DMS 273 (cell line): ENCODE results near the gene RCC2.
"Not testable (repeated sequence)": the region's sequence is repeated elsewhere in the genome, so short reads cannot be mapped to it uniquely, and the experiment has no call there.

Experiments used
- DNase-seq: peaks from one replicate; lab custom pipeline; 2025; ENCODE audit not compliant: unreplicated experiment; lab: John Stamatoyannopoulos, UW

Gene RCC2

DNA sequence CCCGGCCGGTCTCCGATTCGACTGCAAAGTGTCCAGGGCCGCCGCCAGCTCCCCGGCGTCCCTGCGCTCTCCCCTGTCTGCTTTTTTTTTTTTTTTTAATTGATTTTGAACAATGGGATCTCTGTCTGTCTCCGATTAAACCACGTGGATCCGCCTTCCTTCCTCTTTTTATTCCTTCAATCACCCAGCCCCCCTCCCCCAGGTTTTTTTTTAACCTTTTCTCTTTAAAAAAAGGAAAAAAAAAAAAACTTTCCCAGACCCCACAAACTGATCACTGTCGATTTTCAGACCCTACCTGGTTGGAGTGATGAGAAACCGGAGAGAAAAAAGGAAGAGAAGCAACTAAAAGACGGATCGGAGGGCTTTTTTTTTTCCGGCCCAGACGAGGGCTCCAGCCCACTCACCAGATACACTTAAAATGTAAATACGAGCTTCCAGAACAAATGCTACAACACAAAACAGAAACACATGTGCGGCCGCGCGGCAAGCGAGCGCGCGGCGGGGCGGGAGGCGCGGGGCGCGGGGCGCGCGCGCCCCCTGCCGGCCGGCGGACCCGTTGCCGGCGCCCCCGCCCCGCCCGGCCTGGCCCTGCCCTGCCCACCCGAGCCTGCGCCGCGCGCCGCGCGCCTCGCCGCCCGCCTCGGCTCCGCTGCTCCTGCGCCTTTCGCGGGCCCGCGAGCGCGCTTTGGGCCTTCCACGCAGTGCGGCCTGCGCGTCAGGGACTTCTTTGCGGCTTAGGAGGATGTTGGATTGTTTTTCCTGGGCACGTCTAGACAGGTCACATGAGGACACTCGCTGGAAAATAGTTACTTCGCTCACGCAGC is at the start of gene RCC2:
TSS of gene RCC2 (minus strand) at position 428 of the 824 bp plus-strand sequence. CDS start 1,163 bp downstream, outside the sequence.
- peak; percentile 89 for DNase-seq

DNA sequence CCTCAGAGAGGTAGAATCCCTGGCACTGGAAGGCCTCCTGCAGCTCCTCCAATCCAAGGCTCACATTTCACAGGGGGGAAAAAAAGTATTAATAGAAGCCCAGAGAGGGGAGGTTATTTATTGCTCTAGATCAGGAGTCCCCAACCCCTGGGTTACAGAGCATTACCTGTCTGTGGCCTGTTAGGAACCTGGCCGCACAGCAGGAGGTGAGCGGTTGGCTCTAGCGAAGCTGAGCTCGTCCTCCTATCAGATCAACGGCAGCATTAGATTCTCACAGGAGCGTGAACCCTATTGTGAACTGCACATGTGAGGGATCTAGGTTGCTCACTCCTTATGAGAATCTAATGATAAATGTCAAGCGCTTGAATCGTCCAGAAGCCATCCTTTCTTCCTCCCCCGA is 46.8 kb upstream of the RCC2 start:
- DNase-seq, result no peak

- DNase-seq, result peak; percentile 33
Observed at GRCh38 chr1:17485281-17485680, 45.8 kb upstream of the RCC2 start.

DNA sequence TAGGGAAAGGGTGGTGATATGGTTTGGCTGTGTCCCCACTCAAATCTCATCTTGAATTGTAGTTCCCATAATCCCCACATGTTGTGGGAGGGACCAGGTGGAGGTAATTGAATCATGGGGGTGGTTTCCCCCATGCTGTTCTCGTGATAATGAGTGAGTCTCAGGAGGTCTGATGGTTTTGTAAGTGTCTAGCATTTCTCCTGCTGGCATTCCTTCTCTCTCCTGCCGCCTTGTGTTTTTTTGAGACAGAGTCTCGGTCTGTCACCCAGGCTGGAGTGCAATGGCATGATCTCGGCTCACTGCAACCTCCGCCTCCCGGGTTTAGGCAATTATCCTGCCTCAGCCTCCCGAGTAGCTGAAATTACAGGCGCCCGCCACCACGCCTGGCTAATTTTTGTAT is 42.5 kb upstream of the RCC2 start:
- DNase-seq, result not testable (repeated sequence)

DNA sequence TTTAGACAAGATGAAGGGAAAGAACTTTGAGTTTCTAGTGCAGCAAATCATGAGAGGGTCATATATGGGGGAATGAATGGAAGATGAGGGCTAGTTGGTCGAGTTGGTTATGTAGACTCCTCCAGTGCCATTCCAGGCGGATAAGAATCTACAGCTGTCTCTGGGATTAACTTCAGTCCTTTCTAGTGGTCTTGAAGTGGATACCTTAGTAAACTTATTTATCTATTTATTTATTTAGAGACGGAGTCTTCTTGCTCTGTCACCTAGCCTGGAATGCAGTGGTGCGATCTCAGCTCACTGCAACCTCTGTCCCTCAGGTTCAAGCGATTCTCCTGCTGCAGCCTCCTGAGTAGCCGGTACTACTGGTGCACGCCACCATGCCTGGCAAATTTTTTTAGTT is 41.4 kb upstream of the RCC2 start:
- no peak for DNase-seq

DNA sequence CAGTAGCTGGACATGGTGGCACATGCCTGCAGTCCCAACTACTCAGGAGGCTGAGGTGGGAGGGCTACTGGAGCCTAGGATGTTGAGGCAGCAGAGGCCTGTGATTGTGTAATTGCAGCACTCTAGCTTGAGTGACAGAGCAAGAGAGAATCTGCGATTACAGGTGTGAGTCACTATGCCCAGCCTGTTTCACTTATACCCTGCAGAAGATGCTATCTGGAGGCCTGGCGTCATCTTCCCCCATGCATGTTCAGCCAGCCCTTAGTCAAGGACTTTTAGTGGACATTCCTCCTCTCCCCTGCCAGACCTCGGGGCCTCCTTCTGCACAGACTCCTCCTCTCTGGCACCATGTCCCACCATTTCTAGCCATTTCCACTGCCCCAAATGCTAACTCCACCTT is 36.3 kb upstream of the RCC2 start:
- no peak for DNase-seq

DNA sequence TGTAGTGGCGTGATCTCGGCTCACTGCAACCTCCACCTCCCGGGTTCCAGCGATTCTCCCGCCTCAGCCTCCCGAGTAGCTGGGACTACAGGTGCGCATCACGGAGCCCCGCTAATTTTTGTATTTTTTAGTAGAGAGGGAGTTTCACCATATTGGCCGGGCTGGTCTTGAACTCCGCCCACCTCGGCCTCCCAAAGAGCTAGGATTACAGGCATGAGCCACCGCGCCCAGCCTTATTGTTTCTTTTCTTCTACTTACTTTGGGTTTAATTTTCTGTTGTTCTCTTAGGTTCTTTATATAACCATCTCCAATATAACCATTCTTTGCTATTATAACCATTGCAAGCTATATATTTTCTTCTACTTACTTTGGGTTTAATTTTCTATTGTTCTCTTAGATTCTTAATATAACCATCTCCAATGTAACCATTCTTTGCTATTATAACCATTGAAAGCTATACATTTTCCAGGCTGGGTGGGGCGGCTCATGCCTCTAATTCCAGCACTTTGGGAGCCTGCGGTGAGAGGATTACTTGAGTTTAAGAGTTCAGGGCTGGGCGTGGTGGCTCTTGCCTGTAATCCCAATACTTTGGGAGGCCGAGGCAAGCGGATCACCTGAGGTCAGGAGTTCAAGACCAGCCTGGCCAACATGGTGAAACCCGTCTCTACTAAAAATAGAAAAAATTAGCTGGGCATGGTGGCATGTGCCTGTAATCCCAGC is 35.5 kb upstream of the RCC2 start:
- not testable (repeated sequence) for DNase-seq

DNA sequence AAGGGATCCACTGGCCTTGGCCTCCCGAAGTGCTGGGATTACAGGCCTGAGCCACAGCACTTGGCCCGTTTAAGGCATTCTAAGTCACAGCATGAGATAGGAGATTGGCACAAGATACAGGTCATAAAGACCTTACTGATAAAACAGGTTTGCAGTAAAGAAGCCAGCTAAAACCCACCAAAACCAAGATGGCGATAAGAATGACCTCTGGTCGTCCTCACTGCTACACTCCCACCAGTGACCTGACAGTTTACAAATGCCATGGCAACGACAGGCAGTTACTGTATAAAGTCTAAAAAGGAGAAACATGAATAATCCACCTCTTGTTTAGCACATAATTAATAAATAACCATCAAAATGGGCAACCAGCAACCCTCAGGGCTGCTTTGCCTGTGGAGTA is 33.3 kb upstream of the RCC2 start:
- DNase-seq, result no peak

DNA sequence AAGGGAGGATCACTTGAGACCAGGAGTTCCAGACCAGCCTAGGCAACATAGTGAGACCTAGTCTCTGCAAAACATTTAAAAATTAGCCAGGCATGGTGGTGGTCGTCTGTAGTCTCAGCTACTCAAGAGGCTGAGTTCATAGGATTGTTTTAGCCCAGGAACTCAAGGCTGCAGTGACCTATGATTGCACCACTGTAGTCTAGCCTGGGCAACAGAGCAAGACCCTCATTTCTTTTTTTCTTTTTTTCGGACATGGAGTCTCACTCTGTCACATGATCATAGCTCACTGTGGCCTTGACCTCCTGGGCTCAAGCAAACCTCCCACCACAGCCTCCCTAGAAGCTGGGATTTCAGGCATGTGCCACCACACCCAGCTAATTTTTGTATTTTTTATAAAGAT is 31.9 kb upstream of the RCC2 start:
- DNase-seq, result no peak

GRCh38 chr1:17470021-17470799 is 30.7 kb upstream of the RCC2 start:
- no peak for DNase-seq

GRCh38 chr1:17468357-17469265 is 29.1 kb upstream of the RCC2 start:
- not testable (repeated sequence) for DNase-seq

- no peak for DNase-seq
Observed at GRCh38 chr1:17466359-17466758, 26.9 kb upstream of the RCC2 start.

- no peak for DNase-seq
Observed at GRCh38 chr1:17465228-17465627, 25.8 kb upstream of the RCC2 start.

- no peak for DNase-seq
Observed at GRCh38 chr1:17463991-17464390, 24.5 kb upstream of the RCC2 start.

- no peak for DNase-seq
Observed at GRCh38 chr1:17462669-17463068, 23.2 kb upstream of the RCC2 start.

DNA sequence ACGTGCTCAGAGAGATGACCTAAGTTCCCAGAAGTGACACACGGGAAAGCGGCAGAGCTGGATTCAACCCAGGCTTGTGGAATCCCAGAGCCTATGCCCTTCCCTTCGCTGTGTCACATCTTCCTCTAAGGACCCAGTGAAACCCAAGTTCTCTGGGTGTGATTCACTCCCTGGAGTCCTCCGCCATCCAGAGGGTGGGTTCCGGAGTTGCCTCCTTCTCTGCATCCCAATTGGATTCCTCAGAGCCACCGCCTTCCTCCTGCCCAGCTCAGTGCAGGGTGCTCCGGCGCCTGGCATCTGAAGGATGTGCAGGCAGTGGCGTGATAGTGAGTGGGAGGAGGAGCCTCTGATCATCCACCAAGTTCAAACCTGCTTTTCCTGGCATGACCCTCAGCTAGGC is 20.7 kb upstream of the RCC2 start:
- DNase-seq, result peak; percentile 65

GRCh38 chr1:17458794-17459193 is 19.3 kb upstream of the RCC2 start:
- DNase-seq, result no peak

GRCh38 chr1:17452686-17453085 is 13.2 kb upstream of the RCC2 start:
- no peak for DNase-seq

GRCh38 chr1:17452203-17452602 is 12.7 kb upstream of the RCC2 start:
- not testable (repeated sequence) for DNase-seq

- DNase-seq, result no peak
Observed at GRCh38 chr1:17451731-17452130, 12.3 kb upstream of the RCC2 start.
